GM23248 (cell line): ENCODE data around the gene GOLGA6L10. TPM values are rescaled to one million over a fixed set of nuclear protein-coding genes. Genes with fewer than 3 reads are reported as not detected.
"Not testable (repeated sequence)": the region's sequence is repeated elsewhere in the genome, so short reads cannot be mapped to it uniquely, and the experiment has no call there.

Experiments
- DNase-seq: peaks from one replicate; pipeline ENCODE4 v3.0.0-alpha.2; 2015
- H2AFZ ChIP-seq: fragments of 200-600 bp; sonication (generic); 2 replicates; pipeline ENCODE4 v1.6.1; 2016; ENCODE audit warnings: antibody characterized with exemption
- H3F3A ChIP-seq: fragments of 200-600 bp; sonication (generic); 2 replicates; pipeline ENCODE4 v1.6.1; 2016; ENCODE audit warnings: mild to moderate bottlenecking, antibody characterized with exemption, mixed run types; ENCODE audit not compliant: insufficient read depth
- H3K27ac ChIP-seq: fragments of 200-600 bp; sonication (generic); 2 replicates; pipeline ENCODE4 v1.5.1; 2016; ENCODE audit warnings: mild to moderate bottlenecking
- H3K27me3 ChIP-seq: fragments of 200-600 bp; sonication (generic); replicated peaks from 2 replicates; pipeline ENCODE4 v1.6.1; 2016; ENCODE audit warnings: mild to moderate bottlenecking; ENCODE audit not compliant: insufficient read depth
- H3K36me3 ChIP-seq: fragments of 200-600 bp; sonication (generic); 2 replicates; pipeline ENCODE4 v1.6.1; 2016; ENCODE audit warnings: low read depth, mild to moderate bottlenecking
- H3K4me1 ChIP-seq: fragments of 200-600 bp; sonication (generic); 2 replicates; pipeline ENCODE4 v1.6.1; 2016; ENCODE audit warnings: mild to moderate bottlenecking; ENCODE audit not compliant: insufficient read depth
- H3K4me2 ChIP-seq: fragments of 200-600 bp; sonication (generic); one replicate; pipeline ENCODE4 v1.6.1; 2016; ENCODE audit warnings: mild to moderate bottlenecking; ENCODE audit not compliant: unreplicated experiment
- H3K4me3 ChIP-seq: fragments of 200-600 bp; sonication (generic); 2 replicates; pipeline ENCODE4 v1.5.1; 2016; ENCODE audit warnings: mild to moderate bottlenecking
- H3K79me2 ChIP-seq: fragments of 200-600 bp; sonication (generic); 2 replicates; pipeline ENCODE4 v1.6.1; 2016; ENCODE audit warnings: mild to moderate bottlenecking; ENCODE audit not compliant: insufficient read depth
- H3K9ac ChIP-seq: fragments of 200-600 bp; sonication (generic); 2 replicates; pipeline ENCODE4 v1.6.1; 2016; ENCODE audit warnings: mild to moderate bottlenecking
- H3K9me2 ChIP-seq: fragments of 200-600 bp; sonication (generic); 2 replicates; pipeline ENCODE4 v1.6.1; 2016; ENCODE audit warnings: mixed run types, mild to moderate bottlenecking, moderate library complexity; ENCODE audit not compliant: insufficient read depth
- H3K9me3 ChIP-seq: fragments of 200-600 bp; sonication (generic); one replicate; pipeline ENCODE4 v1.6.1; 2017; ENCODE audit warnings: low read depth
- H4K20me1 ChIP-seq: fragments of 200-600 bp; sonication (generic); 2 replicates; pipeline ENCODE4 v1.6.0; 2016; ENCODE audit not compliant: insufficient read depth
- EZH2 ChIP-seq: fragments of 200-600 bp; sonication (generic); IDR thresholded peaks from 2 replicates; pipeline ENCODE4 v1.6.1; 2018; ENCODE audit warnings: antibody characterized with exemption, mild to moderate bottlenecking; ENCODE audit not compliant: insufficient read depth, poor library complexity, severe bottlenecking
- EZH2phosphoT487 ChIP-seq: fragments of 200-600 bp; sonication (generic); IDR thresholded peaks from 2 replicates; pipeline ENCODE4 v1.6.1; 2018; ENCODE audit warnings: antibody characterized with exemption, moderate library complexity, mild to moderate bottlenecking, low read depth; ENCODE audit not compliant: insufficient read depth
- WGBS, 2 experiments: methylation state at CpG; one replicate each; pipeline ENCODE4 v1.1.6; 2015 to 2017; ENCODE audit warnings: low lambda C conversion rate in 2 of 2, low coverage in 1 of 2; ENCODE audit errors: missing lambda C conversion rate in 2 of 2; 5-methylcytosine and 5-hydroxymethylcytosine counted together
- in situ Hi-C: fragments of 300-500 bp; cut with MboI; formaldehyde crosslinking; loops from 2 replicates; pipeline ENCODE4 v1.15.0; 2020
- polyA plus RNA-seq: library from polyadenylated mRNA; unstranded; fragments of >200 nt; fragmentation: Nextera tagmentation; extraction: Ambion mirVana; gene quantifications from 2 replicates; pipeline ENCODE4 v1.2.1, GENCODE V29; 2016
- total RNA-seq: library from RNA; depleted of rRNA; stranded (reverse); fragments of >200 nt; shearing (Covaris generic); gene quantifications from 2 replicates; pipeline ENCODE4 v1.2.3, GENCODE V29; 2014; rRNA removed

GOLGA6L10 gene, protein sequence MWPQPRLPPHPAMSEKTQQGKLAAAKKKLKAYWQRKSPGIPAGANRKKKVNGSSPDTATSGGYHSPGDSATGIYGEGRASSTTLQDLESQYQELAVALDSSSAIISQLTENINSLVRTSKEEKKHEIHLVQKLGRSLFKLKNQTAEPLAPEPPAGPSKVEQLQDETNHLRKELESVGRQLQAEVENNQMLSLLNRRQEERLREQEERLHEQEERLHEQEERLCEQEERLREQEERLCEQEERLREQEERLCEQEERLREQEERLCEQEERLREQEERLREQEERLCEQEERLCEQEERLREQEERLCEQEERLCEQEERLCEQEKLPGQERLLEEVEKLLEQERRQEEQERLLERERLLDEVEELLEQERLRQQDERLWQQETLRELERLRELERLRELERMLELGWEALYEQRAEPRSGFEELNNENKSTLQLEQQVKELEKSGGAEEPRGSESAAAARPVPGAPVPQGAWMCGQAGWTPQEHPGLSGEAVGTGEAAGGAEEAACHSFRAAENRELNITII
- under 0.01 and 0.25 TPM in 2 replicates for total RNA-seq
- polyA plus RNA-seq, result not detected in 2 replicates

DNA sequence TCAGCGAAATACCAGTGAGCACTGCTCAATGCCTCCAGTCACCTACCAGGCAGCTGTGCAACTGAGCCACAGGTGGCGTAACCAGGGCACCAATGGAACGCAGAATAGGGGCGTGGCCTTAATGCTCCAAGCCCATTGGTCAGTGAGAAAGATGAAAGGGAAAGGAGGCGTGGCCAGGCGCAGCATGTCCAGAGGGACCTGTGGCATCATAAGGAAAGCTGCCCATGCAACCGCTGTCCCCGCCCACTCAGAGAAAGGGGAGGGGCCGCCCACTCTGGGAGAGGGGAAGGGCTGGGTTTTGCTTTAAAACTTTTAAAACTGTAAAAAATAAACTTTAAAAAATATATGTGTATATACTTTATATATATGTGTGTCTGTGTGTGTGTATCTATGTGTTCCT, at the start of gene GOLGA6L10:
GOLGA6L10 (minus strand) TSS at position 101 of the 400 bp plus-strand sequence; CDS start at position 1, 100 bp downstream.
- H3K9me3 ChIP-seq, H4K20me1 ChIP-seq, H3K27me3 ChIP-seq, H3K4me2 ChIP-seq, H3F3A ChIP-seq, H3K9me2 ChIP-seq, H2AFZ ChIP-seq, DNase-seq, H3K27ac ChIP-seq, in situ Hi-C loops, H3K4me3 ChIP-seq, H3K9ac ChIP-seq, H3K79me2 ChIP-seq, H3K4me1 ChIP-seq, H3K36me3 ChIP-seq: not testable (repeated sequence)
- WGBS, 2 experiments, result 87 to 88% methylated on average over 3 to 8 of the region's 9 CpGs

DNA sequence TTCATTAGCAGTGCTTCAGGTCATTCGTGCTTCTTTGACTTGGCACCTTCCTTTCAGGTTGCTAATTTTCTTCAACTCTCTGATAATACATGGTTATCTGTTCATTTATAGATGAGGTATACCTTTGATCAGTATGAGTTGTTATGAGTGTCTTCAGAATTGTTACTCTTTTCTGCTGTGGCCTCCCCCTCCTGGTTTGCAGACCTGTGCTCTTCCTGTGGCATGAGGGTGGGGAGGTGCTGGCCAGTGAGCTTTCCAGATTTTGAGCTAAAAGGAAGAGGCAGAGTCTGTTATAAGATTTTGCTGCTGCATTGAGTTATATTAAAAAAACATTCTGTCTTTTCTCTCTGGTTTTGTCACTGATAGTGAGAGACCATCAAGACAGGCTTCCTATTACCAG, 49.5 kb upstream of the GOLGA6L10 start:
- DNase-seq, result no peak
- no peaks in the 10 kb centered on the region for H3K36me3 ChIP-seq
- no peak for TF ChIP-seq EZH2phosphoT487
- TF ChIP-seq EZH2, result no peak
- no peaks in the 10 kb centered on the region for H3F3A ChIP-seq
- H3K27ac ChIP-seq, result no peak overlapping the region
- no peaks in the 10 kb centered on the region for H3K27me3 ChIP-seq
- H3K4me2 ChIP-seq, result no peak overlapping the region
- WGBS, 2 experiments, result 100% methylated on average over 1 of the region's 1 CpG
- H3K4me1 ChIP-seq, result peaks cover 7% of the 10 kb centered on the region
- H3K9me3 ChIP-seq, result no peaks in the 10 kb centered on the region
- H3K9me2 ChIP-seq, result no peaks in the 10 kb centered on the region
- no peaks in the 10 kb centered on the region for H4K20me1 ChIP-seq
- H3K4me3 ChIP-seq, result no peak overlapping the region
- H2AFZ ChIP-seq, result no peak overlapping the region
- H3K79me2 ChIP-seq, result peaks cover 7% of the 10 kb centered on the region
- in situ Hi-C loops, result no loop called here
- no peak overlapping the region for H3K9ac ChIP-seq

DNA sequence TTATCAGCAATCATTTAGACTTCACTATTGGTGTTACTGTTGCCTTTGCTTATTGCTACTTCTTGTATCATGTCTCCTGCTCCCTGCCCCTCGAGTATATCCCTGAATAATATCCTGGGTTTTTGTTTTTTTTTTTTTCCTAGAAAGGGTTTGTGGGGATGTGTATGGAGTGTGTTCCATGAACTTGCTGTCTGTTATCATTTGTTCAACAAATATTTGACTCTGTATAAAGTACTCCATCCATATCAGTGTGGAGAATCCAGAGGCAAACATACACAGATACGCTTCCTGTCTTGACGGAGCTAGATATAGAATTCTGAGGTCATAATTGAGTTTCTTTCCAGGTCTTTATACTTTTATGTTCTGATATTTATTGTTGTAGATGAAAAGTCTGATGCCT, 48.5 kb upstream of the GOLGA6L10 start:
- Histone ChIP-seq H3K36me3 (no peaks in the 10 kb centered on the region), H3K9me3 (no peaks in the 10 kb centered on the region), H3K27ac (no peak overlapping the region), H3K4me3 (no peak overlapping the region), H2AFZ (no peak overlapping the region), H3K79me2 (peaks cover 7% of the 10 kb centered on the region), H3K9me2 (no peaks in the 10 kb centered on the region), H3K4me1 (peaks cover 11% of the 10 kb centered on the region), H3K4me2 (no peak overlapping the region), H3K9ac (no peak overlapping the region), H3F3A (no peaks in the 10 kb centered on the region), H4K20me1 (no peaks in the 10 kb centered on the region), H3K27me3 (no peaks in the 10 kb centered on the region)
- TF ChIP-seq EZH2, result no peak
- no peak for TF ChIP-seq EZH2phosphoT487
- in situ Hi-C loops, result no loop called here
- WGBS, 2 experiments, result 85 to 91% methylated on average over 3 of the region's 3 CpGs
- DNase-seq, result no peak

DNA sequence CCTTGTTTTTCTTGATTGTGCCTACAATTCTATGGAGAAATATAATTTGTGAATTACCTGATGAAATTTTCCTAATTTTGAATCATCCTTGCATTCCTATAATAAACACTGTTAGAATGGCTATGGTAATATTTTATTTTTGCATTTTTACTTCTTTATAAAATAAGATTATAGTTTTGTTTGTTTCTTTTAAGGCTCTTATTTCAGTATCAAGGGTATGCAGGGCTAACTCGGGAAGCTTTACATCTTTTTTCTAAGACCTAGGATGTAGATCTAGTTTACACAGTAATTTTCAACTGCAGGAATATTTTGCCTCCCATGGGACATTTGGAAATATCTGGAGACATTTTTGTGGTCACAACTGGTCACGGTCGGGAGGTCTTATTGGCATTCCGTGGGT, 46.5 kb upstream of the GOLGA6L10 start:
- H3K9me2 ChIP-seq, H3K27me3 ChIP-seq, H2AFZ ChIP-seq, H3K9me3 ChIP-seq, H3K4me3 ChIP-seq, H3K27ac ChIP-seq, H3F3A ChIP-seq, H3K4me2 ChIP-seq, H3K79me2 ChIP-seq, DNase-seq, H3K9ac ChIP-seq, in situ Hi-C loops, H4K20me1 ChIP-seq, H3K36me3 ChIP-seq: not testable (repeated sequence)
- 25 to 88% methylated on average over 1 to 3 of the region's 4 CpGs for WGBS, 2 experiments
- H3K4me1 ChIP-seq, result peaks cover 11% of the 10 kb centered on the region
